SHP77 treated with DMSO at 0.1 percent for 48 hours (cell line): Measurements from ENCODE around the gene FBXW11.
"Not testable (repeated sequence)": the region's sequence is repeated elsewhere in the genome, so short reads cannot be mapped to it uniquely, and the experiment has no call there.

Experiments used
- DNase-seq: peaks from one replicate; lab custom pipeline; 2025; lab: John Stamatoyannopoulos, UW

Gene FBXW11

DNA sequence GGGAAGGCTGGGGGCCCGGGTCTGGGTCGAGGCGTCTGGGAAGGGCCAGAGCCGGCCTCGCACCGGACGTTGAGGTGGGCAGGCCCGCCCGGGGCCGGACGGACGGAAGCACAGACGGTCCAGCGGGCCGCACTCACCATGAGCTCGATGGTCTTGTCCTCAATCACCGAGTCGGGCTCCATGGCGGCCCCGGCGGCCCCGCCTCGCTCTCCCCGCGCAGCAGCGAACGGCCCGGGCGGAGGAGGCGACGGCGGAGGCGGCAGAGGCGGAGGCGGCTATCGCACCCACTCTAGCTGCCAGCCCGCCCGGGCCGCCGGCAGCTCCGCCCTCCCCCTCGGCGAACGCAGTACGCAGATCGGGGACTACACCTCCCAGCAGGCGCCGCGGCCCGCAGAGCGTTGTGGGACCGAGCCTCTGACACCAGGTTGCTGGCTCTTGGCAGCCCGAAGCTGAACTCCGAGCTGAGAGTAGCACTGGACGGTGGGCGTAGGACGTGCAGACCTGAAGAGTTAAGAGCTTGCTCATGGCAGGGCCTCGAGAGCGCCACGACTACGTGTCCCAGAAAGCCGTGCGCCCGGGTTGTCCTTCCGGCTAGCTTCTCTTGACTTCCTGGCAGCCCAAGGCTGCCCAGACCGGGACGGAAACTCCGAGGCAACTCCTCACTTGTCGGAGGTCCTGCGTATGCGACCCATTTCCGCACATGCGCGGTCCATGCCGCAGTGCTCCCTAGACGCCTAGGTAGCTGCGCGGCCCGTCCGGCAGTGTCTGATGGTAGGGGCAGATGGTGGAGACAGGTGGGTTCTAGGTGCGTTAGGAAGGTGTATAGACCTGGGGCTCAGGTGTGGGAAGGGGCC lies at the start of gene FBXW11:
TSS of gene FBXW11 (minus strand) at position 318 of the 854 bp plus-strand sequence. CDS start at position 182, 136 bp downstream.
- peak; percentile 88 for DNase-seq

DNA sequence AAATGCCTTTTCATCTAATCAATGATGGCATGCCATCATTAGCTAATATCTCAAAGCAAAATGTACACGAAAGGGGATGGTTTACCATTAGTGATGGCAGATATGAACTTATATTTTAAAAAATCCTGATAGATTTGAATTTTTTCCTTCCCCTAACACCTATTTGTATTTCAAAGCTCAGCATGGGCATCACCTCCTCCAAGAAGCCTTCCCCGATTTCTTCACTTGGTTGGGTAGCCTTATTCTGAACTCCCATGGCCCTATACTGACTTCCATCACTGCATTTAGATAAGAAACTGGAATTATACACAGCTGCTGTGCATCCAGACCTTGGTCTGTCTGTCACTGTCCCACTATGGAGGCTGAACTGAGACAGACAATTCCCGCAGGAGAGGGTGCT lies 49.6 kb upstream of the FBXW11 start:
- DNase-seq, result no peak

DNA sequence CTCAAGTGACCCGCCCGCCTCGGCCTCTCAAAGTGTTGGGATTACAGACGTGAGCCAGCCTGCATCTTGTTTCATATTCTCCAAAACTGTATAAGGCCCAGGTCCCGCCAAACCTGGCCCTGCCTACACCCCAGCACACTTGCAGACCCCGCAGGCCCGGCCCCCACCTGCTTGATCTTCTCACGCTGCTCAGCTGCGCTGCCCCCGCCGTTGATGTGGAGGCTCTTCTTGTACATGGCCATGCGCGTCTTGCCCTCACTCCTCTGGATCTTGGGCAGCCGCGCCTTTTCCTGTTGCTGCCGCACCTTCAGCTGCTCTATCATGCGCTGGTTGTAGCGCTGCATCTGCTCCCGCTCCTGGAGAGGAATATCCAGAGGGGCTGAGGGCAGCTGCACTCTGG lies 49.0 kb upstream of the FBXW11 start:
- no peak for DNase-seq

DNA sequence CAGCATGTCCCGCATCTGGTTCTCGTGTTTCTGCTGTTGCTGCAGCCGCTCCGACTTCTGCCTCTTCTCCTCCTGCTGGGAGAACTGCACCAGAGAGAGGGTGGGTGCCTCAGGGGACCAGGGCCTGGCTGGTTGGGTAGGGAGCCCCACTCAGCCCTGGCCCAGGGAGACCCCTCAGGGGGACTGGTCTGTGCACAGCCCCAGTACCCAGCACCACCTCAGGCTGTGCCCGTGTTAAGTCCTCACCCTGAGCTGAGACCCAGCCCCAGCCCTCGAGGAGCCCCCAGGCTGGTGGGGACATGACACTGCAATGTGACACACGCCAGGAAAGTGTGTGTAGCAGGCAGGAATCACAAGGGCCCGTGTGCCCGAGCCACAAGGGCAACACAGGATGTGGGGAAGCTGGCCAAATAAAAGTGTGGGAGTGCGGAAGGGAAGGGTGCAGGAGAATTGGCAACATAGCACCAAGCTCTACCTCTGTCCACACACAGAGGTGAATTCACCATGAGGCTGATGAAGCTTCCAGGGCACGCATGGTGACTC lies 48.2 kb upstream of the FBXW11 start:
- no peak for DNase-seq

DNA sequence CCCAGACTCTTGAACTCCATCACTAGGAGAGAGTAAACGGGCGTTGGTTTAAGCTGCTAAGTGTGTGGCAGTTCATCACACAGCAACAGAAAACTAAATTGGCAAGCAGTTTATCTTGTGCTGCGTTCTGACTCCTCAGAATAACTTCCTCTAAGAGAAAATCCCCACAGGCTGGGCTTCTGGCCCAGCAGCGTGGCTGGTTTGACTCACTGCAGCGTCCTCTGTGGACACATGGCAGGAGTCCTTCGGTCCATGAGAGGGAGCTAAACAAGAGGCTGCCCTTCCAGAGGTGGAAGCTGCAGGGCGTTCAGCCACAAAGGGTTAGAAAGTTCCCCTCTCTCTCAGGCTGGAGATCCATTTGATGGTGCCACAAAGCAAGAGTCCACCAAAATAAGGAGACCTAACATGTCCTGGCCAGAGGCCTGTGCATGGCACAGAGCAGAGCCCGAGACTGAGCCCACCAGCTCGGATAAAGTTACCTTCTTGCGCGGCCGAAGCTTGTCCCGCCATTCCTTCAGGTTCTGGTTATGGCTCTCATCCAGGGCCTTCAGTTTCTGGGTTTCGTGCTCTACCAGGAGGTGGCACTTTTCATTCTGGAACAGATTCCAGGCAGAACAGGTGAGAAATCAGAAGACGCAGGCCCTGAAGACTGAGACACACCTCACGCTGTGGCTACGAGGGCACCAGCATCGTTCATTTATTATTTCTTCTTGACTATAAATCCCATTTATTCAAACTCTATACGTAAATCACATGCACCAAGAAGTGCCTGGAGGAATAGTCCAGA lies 46.2 kb upstream of the FBXW11 start:
- DNase-seq, result no peak

DNA sequence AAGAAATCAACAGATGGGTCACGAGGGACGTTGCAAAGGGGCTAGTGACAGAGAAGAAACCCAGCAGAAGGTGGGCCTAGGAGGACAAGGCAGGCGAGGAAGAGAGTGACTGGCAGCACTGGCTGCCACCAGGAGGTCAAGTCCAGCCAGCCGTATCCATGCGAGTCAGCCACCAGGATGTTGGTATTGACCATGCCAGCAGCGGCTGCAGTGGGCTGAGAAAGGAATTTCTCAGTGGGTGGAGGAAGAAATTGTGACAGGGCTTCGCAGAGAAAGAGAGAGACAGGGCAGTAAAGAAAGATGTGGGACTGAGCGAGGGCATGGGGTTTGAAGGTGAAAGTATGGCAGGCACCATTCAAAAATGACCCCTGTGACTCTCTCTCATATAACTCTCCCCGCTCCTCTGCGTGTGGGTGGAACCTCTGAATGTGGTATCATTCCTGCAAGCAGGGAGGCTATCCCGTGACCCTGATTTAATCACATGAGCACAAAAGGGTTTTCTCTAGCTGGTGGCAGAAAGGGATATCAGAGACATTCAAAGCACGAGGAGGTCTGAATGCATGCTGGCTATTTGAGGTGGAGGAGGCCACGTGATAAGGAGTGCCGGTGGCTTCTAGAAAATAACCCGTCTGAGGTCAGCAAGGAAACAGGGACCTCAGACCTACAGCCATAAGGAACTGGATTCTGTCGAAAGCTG lies 45.4 kb upstream of the FBXW11 start:
- DNase-seq, result no peak

DNA sequence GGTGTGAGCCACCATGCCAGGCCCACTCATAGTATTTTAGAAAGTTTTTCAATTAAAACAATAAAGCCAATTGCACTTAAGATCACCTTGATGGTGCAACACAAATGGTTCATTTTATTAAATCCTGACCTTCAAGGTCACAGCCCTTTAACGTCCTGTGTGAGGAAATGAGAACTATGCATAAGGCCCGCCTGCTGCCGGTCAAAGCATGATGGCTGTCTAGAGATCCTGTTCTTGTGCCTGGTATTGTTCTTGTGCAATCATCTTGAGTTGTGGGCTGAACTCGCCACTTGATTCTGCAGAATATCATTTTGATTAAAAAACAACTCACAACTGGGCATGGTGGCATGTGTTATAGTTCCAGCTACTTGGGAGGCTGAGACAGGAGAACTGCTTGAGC lies 43.6 kb upstream of the FBXW11 start:
- no peak for DNase-seq

DNA sequence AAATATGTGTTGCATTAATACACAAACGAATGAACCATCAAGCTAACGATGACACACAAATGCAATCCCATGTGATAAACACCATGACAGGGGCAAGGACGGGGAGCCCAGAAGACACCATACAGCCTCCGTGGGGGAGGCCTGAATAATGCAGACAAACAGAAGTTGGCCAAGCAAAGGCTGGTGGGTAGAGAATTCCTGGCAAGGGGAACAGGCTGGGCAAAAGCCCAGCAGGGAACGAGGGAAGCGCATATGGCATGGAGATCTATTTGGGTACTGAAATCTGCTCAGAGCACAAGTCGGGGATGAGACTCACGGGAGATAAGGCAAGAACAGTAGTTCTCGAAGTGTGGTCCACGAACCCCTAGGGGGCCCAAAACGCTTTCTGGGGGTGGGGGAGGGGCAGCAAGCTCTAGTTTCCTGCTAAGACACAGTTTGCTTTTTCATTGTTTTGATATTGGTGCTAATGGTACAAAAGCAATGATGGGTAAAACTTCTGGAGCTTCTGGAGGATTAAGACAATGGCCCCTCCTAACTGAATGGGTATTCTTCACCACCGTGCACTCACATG lies 42.9 kb upstream of the FBXW11 start:
- no peak for DNase-seq

DNA sequence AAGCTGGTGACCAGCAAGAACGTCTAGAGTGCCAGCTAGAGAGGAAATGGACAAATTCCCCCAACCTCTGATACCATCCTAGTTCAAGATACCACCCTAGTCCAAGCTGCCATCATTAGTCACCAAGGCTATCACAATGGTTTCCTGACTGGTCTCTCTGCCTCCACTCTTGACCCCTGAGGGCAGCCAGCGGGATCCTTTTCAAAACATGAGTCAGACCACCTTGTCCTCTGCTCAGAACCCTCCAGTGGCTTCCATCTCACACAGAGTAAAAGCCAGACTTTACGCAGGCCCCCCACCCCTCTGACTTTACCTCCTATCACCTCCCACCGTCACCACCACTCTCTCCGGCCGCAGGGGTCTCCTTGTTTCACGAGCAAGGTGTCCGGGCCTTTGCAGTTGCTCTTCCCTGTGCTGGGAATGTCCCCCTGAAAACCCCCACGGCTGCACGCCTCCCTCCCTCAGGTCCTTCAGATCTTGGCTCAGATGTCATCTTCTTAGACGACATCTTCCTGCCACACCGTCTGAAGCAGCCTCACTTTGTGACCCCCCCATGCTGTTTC lies 42.2 kb upstream of the FBXW11 start:
- no peak for DNase-seq

DNA sequence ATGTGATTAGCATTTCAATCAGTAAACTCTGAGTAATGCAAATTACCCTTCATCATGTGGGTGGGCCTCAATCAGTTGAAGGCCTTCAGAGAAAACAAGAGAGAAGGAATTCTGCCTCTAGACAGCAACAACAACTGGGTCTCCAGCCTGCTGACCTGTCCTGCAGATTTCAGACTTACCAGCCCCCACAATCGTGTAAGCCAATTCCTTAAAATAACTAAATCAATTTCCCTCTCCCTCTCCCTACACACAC lies 41.7 kb upstream of the FBXW11 start:
- DNase-seq, result no peak

DNA sequence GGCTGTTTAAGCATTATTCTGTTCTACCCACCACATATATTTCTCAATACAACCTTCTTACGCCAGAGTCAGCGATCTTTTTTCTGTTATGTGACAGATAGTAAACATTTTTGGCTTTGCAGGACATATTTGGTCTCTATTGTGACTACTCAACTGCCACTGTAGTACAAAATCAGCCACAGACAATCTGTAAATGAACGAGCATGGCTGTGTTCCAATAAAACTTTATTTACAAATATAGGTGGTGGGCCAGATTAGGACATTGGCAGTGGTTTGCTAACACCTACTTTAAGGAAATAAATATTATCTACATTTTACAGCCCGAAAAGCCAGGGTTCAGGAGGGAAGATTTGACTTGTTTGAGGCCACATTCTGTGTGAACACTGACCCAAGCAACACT lies 40.2 kb upstream of the FBXW11 start:
- DNase-seq, result no peak

DNA sequence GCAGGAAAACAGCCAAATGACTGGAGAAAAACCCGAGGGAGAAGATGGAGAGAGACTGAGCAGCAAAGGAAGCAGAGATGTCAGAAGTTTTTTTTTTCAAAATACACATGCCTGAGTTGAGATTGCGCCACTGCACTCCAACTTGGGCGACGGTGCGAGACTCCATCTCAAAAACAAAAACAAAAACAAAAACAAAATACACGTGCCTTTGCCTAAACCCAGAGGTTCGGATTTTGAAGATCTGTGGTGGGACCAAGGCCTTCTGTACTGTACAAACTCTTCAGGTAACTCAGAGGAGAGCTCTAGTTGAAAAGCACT lies 38.8 kb upstream of the FBXW11 start:
- DNase-seq, result no peak

DNA sequence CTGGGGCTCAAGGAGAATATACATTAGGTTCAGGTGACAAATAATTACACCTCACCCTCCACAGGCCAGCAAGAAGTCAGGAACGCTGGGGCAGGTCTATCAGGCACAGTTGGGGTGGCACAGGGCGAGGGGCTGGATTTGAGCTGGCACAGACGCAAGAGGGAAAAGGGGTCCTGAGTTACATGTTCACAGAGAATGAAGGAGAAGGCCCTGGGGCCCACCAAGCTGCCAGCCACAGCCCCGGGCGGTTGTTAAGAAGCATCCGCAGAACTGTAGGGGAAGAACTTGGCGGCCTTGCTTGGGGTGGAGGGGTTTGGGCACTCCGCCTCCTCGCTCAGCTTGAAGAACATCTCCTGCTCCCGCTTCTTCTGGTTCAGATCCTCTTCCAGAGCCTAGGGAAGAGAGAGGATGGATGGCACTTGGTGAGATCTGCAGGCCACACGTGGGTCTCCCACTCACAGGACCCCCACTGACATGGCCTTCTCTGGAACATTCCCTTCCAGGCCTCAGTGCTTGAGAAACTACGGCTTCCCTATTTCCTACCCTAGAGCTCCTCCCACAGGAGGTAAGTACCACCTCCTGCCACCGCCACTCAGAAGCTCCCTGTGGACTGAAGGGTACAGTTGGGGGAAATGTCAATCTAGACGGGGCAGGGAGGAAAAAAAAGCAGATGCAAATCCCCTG lies 38.3 kb upstream of the FBXW11 start:
- DNase-seq, result no peak

DNA sequence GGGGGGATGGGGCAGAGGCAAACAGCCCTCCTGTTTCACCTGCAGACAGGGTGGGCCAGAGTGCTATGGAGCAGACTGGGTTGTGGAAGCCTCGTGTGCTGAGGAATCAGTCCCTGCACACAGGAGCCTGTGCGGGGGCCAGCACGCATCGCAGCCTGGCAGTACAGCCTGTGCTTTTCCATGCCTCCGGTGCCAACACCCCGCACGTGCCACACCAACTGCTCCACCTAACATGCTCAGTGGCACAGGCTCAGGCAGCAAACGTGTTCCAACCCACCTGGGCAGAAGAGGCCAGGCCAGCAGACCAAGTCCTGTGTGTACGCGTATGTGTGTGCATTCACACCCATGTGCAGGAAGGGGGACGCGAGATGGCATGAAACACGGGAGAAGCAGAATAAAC lies 37.4 kb upstream of the FBXW11 start:
- DNase-seq, result no peak

DNA sequence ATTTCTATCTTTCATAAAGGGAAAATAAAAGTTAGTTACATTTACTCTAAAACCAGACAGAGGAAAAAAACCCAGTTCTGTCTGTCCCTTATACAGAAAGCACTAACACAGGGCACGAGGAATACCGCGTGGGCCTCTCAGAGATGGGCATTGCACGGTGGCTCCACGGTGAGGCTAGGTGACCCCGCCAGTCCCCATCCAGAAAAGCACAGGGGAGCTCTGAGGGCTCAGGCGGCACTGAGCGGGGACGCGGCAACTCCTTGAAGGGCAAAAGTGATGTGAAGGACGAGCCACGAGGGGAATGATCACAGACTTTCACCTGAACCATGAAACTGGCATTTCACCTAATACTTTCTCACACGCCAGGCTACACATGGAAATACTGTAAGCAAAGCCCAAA lies 35.7 kb upstream of the FBXW11 start:
- DNase-seq, result no peak

DNA sequence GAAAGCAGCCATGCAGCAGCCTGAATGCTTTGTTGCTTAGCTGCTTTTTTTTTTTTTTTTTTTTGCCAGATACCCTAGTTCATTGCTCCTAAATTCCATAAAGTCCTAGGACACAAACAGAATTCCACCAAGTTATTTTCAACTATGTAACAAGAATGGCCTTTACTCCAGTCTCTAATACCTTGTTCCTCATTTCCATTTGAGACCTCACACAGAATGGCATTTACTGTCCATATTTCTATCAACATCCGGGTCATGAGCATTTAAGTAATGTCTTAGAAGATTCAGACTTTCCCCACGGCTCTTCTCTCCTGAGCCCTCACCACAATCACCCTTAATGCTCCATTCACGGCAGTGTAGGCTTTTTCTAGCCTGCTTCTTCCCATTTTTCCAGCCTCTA lies 31.7 kb upstream of the FBXW11 start:
- no peak for DNase-seq

DNA sequence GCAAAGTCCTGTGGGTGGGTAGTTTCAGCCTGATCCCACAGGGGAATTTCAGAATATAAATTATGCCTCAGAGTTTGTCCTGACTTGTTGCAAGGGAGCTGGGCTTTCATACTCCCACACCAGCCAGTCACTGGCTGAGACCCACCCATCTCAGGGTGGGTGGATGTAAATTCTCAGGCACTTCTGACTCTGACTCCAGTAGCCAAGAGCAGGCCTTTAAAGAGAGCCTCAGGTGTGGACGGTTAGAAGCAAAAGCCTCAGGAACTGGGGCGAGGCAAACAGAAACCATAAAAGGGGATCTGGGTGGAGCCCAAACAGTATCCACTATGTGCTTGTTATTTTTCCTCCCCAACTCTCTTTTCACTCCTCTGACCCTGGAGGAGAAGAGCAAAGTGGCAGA lies 28.6 kb upstream of the FBXW11 start:
- DNase-seq, result no peak

DNA sequence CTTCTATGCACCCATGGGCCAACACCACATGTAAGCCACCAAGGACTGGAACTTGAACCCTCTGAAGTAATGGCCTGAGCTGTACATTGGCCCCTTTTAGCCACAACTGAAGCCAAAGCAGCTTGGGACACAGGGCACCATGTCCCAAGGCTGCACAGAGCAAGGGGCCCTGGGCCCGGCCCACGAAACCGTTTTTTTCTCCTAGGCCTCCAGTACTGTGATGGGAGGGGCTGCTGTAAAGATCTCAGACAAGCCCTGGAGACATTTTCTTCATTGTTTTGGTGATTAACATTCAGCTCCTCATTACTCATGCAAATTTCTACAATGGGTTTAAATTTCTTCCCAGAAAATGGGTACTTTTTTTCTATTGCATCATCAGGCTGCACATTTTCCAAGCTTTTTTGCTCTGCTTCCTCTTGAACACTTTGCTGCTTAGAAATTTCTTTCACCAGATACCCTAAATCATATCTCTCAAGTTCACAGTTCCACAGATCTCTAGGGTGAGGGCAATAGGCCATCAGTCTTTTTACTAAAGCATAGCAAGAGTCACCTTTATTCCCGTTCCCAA lies 25.5 kb upstream of the FBXW11 start:
- no peak for DNase-seq

DNA sequence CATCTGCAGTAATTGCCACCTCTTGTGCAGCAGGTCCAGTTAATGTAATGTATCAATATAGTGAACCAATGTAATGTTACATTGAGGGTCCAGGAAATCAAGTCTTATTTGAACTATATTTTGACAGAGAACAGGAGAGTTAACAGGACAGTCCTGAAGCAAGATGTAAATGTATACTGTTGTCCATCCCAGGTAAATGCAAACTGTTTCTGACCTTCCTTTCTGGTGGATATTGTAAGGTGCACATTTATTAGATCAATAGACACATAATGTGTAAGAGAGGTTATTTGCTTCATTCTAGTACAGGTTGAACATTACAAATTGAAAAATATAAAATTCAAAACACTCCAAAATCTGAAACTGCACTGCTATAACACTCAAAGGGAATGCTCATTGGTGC lies 23.4 kb upstream of the FBXW11 start:
- no peak for DNase-seq

DNA sequence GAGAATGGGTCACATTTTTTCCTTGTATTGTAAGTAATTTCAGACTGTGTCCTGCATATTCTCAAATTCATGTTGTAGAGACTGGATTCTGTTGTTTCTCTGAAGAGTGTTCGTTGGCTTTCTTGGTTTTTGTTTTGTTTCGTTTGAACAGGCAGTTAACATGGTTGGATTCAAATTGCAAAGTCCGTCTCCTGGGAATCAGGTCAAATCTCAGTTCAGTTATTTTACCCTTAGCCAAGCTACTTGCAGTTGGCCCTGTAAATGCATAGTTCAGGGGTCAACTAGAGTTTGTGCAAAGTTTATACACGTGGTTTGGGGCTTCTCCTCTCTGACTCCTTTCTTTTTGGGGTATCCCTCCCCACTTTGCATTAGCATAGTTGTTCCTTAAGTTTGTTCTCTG lies 21.7 kb upstream of the FBXW11 start:
- no peak for DNase-seq

DNA sequence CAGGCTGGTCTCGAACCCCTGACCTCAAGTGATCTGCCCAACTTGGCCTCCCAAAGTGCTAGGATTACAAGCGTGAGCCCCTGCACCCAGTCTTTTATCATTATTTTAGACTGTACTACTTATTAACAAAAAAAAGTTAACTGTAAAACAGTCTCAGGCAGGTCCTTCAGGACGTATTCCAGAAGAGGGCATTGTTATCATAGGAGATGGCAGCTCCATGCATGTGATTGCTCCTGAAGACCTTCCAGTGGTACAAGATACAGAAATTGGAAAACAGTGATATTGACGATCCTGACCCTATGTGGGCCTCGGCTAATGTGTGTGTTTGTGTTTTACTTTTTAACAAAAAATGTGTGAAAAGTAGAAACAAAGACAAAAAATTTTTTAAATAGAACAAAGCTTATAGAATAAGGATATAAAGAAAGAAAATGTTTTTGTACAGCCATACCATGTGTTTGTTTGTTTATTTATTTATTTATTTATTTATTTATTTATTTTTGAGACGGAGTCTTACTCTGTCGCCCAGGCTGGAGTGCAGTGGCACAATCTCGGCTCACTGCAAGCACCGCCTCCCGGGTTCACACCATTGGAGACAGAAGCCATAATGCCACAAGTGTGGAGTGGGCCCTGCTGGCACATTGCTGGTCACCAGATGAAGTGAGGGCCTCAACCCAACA lies 13.8 kb upstream of the FBXW11 start:
- DNase-seq, result not testable (repeated sequence)
